ENCODE data around the gene NTM.

The NTM gene

GRCh38 chr11:131615611-131616010 lies 245.2 kb downstream of the NTM start:
- DNase-seq (ENCODE audit: insufficient read length, low spot score) = no peak
- FAIRE-seq = no peak
- no peak for TF ChIP-seq CTCF (IDR thresholded peaks at IDR 0.05; ENCODE audit: insufficient read depth, missing control alignments)

- TF ChIP-seq CTCF (IDR thresholded peaks at IDR 0.05; ENCODE audit: insufficient read depth, missing control alignments) = no peak
- no peak for DNase-seq (ENCODE audit: insufficient read length, low spot score)
- FAIRE-seq = no peak
Observed at GRCh38 chr11:131616481-131617140, 246.2 kb downstream of the NTM start.

- no peak for DNase-seq (ENCODE audit: insufficient read length, low spot score)
- no peak for FAIRE-seq
- TF ChIP-seq CTCF (IDR thresholded peaks at IDR 0.05; ENCODE audit: insufficient read depth, missing control alignments) = no peak
Observed at GRCh38 chr11:131618201-131618600, 247.8 kb downstream of the NTM start.

- FAIRE-seq = no peak
Observed at GRCh38 chr11:131622193-131622592, 251.8 kb downstream of the NTM start.

GRCh38 chr11:131624531-131624930 lies 254.1 kb downstream of the NTM start:
- TF ChIP-seq CTCF (IDR thresholded peaks at IDR 0.05; ENCODE audit: insufficient read depth, missing control alignments) = no peak
- FAIRE-seq (no peak), DNase-seq (ENCODE audit: insufficient read length, low spot score) (no peak)

More at GRCh38 chr11:131622193-131622592, 251.8 kb downstream of the NTM start:
- no peak for TF ChIP-seq CTCF (IDR thresholded peaks at IDR 0.05; ENCODE audit: insufficient read depth, missing control alignments)
- DNase-seq (ENCODE audit: insufficient read length, low spot score) = no peak

GRCh38 chr11:131626788-131627187 lies 256.4 kb downstream of the NTM start:
- TF ChIP-seq CTCF (IDR thresholded peaks at IDR 0.05; ENCODE audit: insufficient read depth, missing control alignments) = no peak
- DNase-seq (ENCODE audit: insufficient read length, low spot score) (no peak), FAIRE-seq (no peak)

GRCh38 chr11:131628739-131629138 lies 258.3 kb downstream of the NTM start:
- DNase-seq (ENCODE audit: insufficient read length, low spot score) = no peak
- no peak for TF ChIP-seq CTCF (IDR thresholded peaks at IDR 0.05; ENCODE audit: insufficient read depth, missing control alignments)
- FAIRE-seq = no peak
